GM12891 (cell line): ENCODE data around the gene NHERF1.

Experiments used
- PAX5 ChIP-seq: IDR thresholded peaks from 2 replicates; pipeline ENCODE4 v1.6.1; 2011; ENCODE audit warnings: low read length, moderate library complexity, mild to moderate bottlenecking; ENCODE audit not compliant: insufficient read depth, severe bottlenecking
- POLR2A ChIP-seq: IDR thresholded peaks from 2 replicates; pipeline ENCODE4 v1.6.1; 2011; ENCODE audit warnings: low read depth, low read length, control low read depth
- POLR2AphosphoS5 ChIP-seq: IDR thresholded peaks from 2 replicates; pipeline ENCODE4 v1.6.1; 2011; ENCODE audit warnings: low read depth, low read length, control low read depth
- POU2F2 ChIP-seq: IDR thresholded peaks from 2 replicates; pipeline ENCODE4 v1.6.1; 2011; ENCODE audit warnings: low read depth, mild to moderate bottlenecking, control low read depth, low read length, moderate library complexity
- TAF1 ChIP-seq: IDR thresholded peaks from 2 replicates; pipeline ENCODE4 v1.6.1; 2011; ENCODE audit warnings: low read depth, low read length, control low read depth

DNA sequence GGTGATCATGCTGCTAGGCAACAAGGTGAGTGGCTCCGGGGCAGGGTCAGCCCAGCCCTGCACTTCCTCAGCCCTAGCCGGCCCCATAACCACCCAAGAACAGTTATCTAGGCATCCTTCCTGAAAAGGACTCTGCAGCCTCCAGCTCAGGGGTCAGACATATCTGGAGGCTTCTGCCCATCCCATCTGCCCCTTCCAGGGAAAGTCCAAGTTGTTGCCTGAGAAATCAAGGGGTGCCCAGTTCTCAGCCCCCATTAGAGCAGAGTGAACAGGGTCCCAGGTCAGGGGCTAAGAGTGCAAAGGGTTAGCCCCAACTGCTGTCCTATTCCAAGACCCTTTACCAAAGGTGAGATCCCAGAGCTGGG lies 4.1 kb upstream of the NHERF1 start:
- TF ChIP-seq POLR2A = no peak
- no peak for TF ChIP-seq POLR2AphosphoS5
- TF ChIP-seq POU2F2 = no peak
- no peak for TF ChIP-seq TAF1
- TF ChIP-seq PAX5 = no peak
